Measurements from ENCODE around the gene ZC3H15.
A peak's percentile ranks its signal among the peaks of the same experiment; 100 is the strongest.

Gene ZC3H15

GRCh38 chr2:186544255-186544675, 58.2 kb downstream of the ZC3H15 start:
- peak; percentile 21 for FAIRE-seq

- FAIRE-seq, result no peak
Measured at GRCh38 chr2:186546846-186547245, 60.8 kb downstream of the ZC3H15 start.

GRCh38 chr2:186551323-186552050, 65.4 kb downstream of the ZC3H15 start:
- FAIRE-seq, result no peak

GRCh38 chr2:186554429-186554828, 68.4 kb downstream of the ZC3H15 start:
- FAIRE-seq, result no peak

- FAIRE-seq, result no peak
Measured at GRCh38 chr2:186554850-186555671, 69.0 kb downstream of the ZC3H15 start.

GRCh38 chr2:186558512-186559276, 72.6 kb downstream of the ZC3H15 start:
- no peak for FAIRE-seq
